Measurements from ENCODE around the gene ZMYM4.

- TF ChIP-seq BCL11A (IDR thresholded peaks at IDR 0.05; ENCODE audit: low read depth, low read length) = no peak
- no peak for TF ChIP-seq CBX3 (IDR thresholded peaks at IDR 0.05; ENCODE audit: borderline replicate concordance, low read depth)
These were observed 186.1 kb downstream of the ZMYM4 start for GRCh38 chr1:35454616-35455015.

Measured in GM12878 (cell line).